ENCODE measurements around the gene RBP4. TPM values are rescaled to one million over a fixed set of nuclear protein-coding genes. Genes with fewer than 3 reads are reported as not detected.

Gene RBP4
- polyA plus RNA-seq, 3 donors: 0.25 to 0.64 TPM; not detected in 1

GRCh38 chr10:93590638-93591037 lies 10.4 kb downstream of the RBP4 start:
- Mint-ChIP-seq H3K36me3 (peaks cover 2 to 11% of the 10 kb centered on the region in 2 donors), H3K27ac (no peak overlapping the region), H3K9me3 (peaks cover 0 to 3% (median 0%) of the 10 kb centered on the region in 7 donors), H3K4me3 (no peak overlapping the region), H3K27me3 (ENCODE audit: low read depth in 3 of 3) (peaks cover 2 to 7% (median 3%) of the 10 kb centered on the region in 3 donors), H3K4me1 (peaks cover 6% of the 10 kb centered on the region)
- H4K20me1 ChIP-seq (ENCODE audit: insufficient read depth, low read length): no peaks in the 10 kb centered on the region
- H3K4me1 ChIP-seq (ENCODE audit: control insufficient read depth in 1 of 2, insufficient read depth in 2 of 2, low read length in 2 of 2): peaks cover 0 to 8% of the 10 kb centered on the region in 2 donors
- H3K9me3 ChIP-seq (replicated peaks in 1 of 2; ENCODE audit: control insufficient read depth in 1 of 2, insufficient read depth in 1 of 2, low read length in 2 of 2): no peaks in the 10 kb centered on the region
- no peaks in the 10 kb centered on the region for H3K79me2 ChIP-seq (ENCODE audit: insufficient read depth, low read length)
- H3K4me3 ChIP-seq (replicated peaks in 1 of 3; ENCODE audit: low read depth in 2 of 3, low read length in 3 of 3): no peak overlapping the region
- H2AFZ ChIP-seq (ENCODE audit: insufficient read depth, low read depth, low read length, poor library complexity, severe bottlenecking): no peak overlapping the region
- intact Hi-C loops (cut with micrococcal nuclease): no loop called here
- H3K36me3 ChIP-seq (replicated peaks in 1 of 2; ENCODE audit: control insufficient read depth in 1 of 2, insufficient read depth in 2 of 2, low read length in 2 of 2): peaks cover 0 to 4% of the 10 kb centered on the region in 2 donors
- H3K9ac ChIP-seq (ENCODE audit: insufficient read depth, low read length, poor library complexity, severe bottlenecking): no peak overlapping the region
- H3K4me2 ChIP-seq (replicated peaks; ENCODE audit: extremely low read depth, low read length, poor library complexity, severe bottlenecking): no peak overlapping the region
- 88% methylated on average over 7 of the region's 7 CpGs for WGBS (ENCODE audit: insufficient coverage)
- no peaks in the 10 kb centered on the region for H3K27me3 ChIP-seq (ENCODE audit: control insufficient read depth in 2 of 2, insufficient read depth in 2 of 2, low read length in 2 of 2)
- DNase-seq: no peak
- H3K27ac ChIP-seq (ENCODE audit: low read depth in 1 of 2, low read length in 2 of 2): no peak overlapping the region
- TF ChIP-seq, protein P1, sequence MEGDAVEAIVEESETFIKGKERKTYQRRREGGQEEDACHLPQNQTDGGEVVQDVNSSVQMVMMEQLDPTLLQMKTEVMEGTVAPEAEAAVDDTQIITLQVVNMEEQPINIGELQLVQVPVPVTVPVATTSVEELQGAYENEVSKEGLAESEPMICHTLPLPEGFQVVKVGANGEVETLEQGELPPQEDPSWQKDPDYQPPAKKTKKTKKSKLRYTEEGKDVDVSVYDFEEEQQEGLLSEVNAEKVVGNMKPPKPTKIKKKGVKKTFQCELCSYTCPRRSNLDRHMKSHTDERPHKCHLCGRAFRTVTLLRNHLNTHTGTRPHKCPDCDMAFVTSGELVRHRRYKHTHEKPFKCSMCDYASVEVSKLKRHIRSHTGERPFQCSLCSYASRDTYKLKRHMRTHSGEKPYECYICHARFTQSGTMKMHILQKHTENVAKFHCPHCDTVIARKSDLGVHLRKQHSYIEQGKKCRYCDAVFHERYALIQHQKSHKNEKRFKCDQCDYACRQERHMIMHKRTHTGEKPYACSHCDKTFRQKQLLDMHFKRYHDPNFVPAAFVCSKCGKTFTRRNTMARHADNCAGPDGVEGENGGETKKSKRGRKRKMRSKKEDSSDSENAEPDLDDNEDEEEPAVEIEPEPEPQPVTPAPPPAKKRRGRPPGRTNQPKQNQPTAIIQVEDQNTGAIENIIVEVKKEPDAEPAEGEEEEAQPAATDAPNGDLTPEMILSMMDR (IDR thresholded peaks at IDR 0.05): no peak

DNA sequence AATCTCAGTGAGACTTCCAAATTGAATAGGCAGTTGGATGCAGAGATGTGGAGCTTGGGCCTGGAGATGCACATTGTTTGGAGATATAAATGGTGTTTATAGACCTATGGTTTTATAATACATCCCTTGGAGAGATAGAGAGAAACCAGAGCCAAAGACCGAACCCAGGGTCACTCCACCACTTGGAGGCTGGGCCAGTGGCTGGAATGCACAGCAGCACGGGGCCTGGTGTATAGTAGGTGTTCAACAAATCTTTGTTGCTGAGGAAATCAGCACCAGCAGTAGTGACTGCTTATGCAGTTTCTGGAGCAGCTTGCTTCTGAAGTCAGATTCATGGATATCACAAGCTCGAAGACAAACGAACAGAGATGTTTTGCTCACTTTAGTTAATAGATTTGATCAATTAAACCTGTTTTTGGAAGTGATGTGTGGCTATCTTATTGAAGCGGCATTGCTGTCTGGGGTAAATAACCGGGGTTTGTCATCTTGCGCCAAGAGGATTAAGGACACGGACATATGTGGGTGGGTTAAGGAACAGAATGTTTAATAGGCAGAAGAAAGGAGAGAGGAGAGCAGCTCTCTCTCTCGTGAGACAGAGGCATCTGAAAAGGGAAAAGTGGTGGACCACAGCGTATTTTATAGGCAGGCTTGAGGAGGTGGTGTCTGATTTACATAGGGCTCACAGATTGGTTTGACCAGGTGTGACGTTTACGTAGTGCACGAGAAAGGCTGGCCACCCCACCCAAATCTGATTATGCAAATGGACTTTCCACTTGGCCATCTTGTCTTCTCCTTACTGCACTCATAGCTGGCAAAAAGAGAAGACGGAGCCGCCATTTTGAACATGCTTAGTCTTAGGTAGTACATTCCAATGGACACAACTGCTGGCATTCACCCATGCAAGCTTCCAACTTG lies 11.1 kb downstream of the RBP4 start:
- no peak overlapping the region for H3K27ac Mint-ChIP-seq
- peaks cover 0 to 4% of the 10 kb centered on the region in 2 donors for H3K36me3 ChIP-seq (replicated peaks in 1 of 2; ENCODE audit: control insufficient read depth in 1 of 2, insufficient read depth in 2 of 2, low read length in 2 of 2)
- intact Hi-C loops (cut with micrococcal nuclease): no loop called here
- H3K27me3 Mint-ChIP-seq (ENCODE audit: low read depth in 3 of 3): peaks cover 2 to 7% (median 2%) of the 10 kb centered on the region in 3 donors
- H3K4me3 Mint-ChIP-seq: no peak overlapping the region
- no peaks in the 10 kb centered on the region for H3K9me3 ChIP-seq (replicated peaks in 1 of 2; ENCODE audit: control insufficient read depth in 1 of 2, insufficient read depth in 1 of 2, low read length in 2 of 2)
- 93% methylated on average over 10 of the region's 15 CpGs for WGBS (ENCODE audit: insufficient coverage)
- H2AFZ ChIP-seq (ENCODE audit: insufficient read depth, low read depth, low read length, poor library complexity, severe bottlenecking): no peak overlapping the region
- peaks cover 0 to 3% (median 0%) of the 10 kb centered on the region in 7 donors for H3K9me3 Mint-ChIP-seq
- no peak overlapping the region for H3K4me3 ChIP-seq (replicated peaks in 1 of 3; ENCODE audit: low read depth in 2 of 3, low read length in 3 of 3)
- no peak for DNase-seq
- peaks cover 6% of the 10 kb centered on the region for H3K4me1 Mint-ChIP-seq
- H4K20me1 ChIP-seq (ENCODE audit: insufficient read depth, low read length): no peaks in the 10 kb centered on the region
- H3K4me2 ChIP-seq (replicated peaks; ENCODE audit: extremely low read depth, low read length, poor library complexity, severe bottlenecking): no peak overlapping the region
- H3K79me2 ChIP-seq (ENCODE audit: insufficient read depth, low read length): no peaks in the 10 kb centered on the region
- TF ChIP-seq, protein P1 (IDR thresholded peaks at IDR 0.05): no peak
- no peaks in the 10 kb centered on the region for H3K27me3 ChIP-seq (ENCODE audit: control insufficient read depth in 2 of 2, insufficient read depth in 2 of 2, low read length in 2 of 2)
- H3K9ac ChIP-seq (ENCODE audit: insufficient read depth, low read length, poor library complexity, severe bottlenecking): no peak overlapping the region
- peaks cover 2 to 11% of the 10 kb centered on the region in 2 donors for H3K36me3 Mint-ChIP-seq
- H3K27ac ChIP-seq (ENCODE audit: low read depth in 1 of 2, low read length in 2 of 2): no peak overlapping the region
- H3K4me1 ChIP-seq (ENCODE audit: control insufficient read depth in 1 of 2, insufficient read depth in 2 of 2, low read length in 2 of 2): peaks cover 0 to 8% of the 10 kb centered on the region in 2 donors
